MCF 10A (cell line): ENCODE data around the gene NFIA. TPM values are rescaled to one million over a fixed set of nuclear protein-coding genes. Genes with fewer than 3 reads are reported as not detected.

Source experiments
- BruUV-seq: library from RNA; stranded (reverse); fragments of 400-500 nt; replicated peaks from 2 replicates; lab custom pipeline; 2021; lab: Mats Ljungman, UMichigan
- CTCF ChIA-PET: fragments of 300-600 bp; sonication (Branson Sonifier 250); formaldehyde crosslinking; extraction: SDS; loops from one replicate; lab custom pipeline; 2021; ENCODE audit warnings: antibody characterized with exemption, inconsistent platforms; lab: Yijun Ruan, JAX
- POLR2A ChIA-PET: fragments of 300-600, 350-650 bp; sonication (Branson Sonifier 250); formaldehyde crosslinking; extraction: SDS; loops from one replicate; lab custom pipeline; 2020; ENCODE audit warnings: antibody characterized with exemption, inconsistent platforms; lab: Yijun Ruan, JAX
- DNase-seq: peaks from one replicate; pipeline ENCODE4 v3.0.0-alpha.2; 2018; ENCODE audit not compliant: unreplicated experiment
- H3K27ac Mint-ChIP-seq: one replicate; pipeline ENCODE4 v1.8.0; 2022; ENCODE audit warnings: mild to moderate bottlenecking, low read depth, mixed read lengths; ENCODE audit not compliant: unreplicated experiment
- H3K27me3 Mint-ChIP-seq: one replicate; pipeline ENCODE4 v1.8.0; 2022; ENCODE audit warnings: mixed read lengths; ENCODE audit not compliant: insufficient read depth, unreplicated experiment
- H3K36me3 Mint-ChIP-seq: one replicate; pipeline ENCODE4 v1.8.0; 2022; ENCODE audit warnings: mild to moderate bottlenecking, moderate library complexity, mixed read lengths; ENCODE audit not compliant: insufficient read depth, unreplicated experiment
- H3K4me1 Mint-ChIP-seq: one replicate; pipeline ENCODE4 v1.8.0; 2022; ENCODE audit warnings: mixed read lengths; ENCODE audit not compliant: insufficient read depth, unreplicated experiment
- H3K4me3 Mint-ChIP-seq: one replicate; pipeline ENCODE4 v1.8.0; 2022; ENCODE audit warnings: mild to moderate bottlenecking, moderate library complexity, mixed read lengths; ENCODE audit not compliant: unreplicated experiment
- H3K9me3 Mint-ChIP-seq: one replicate; pipeline ENCODE4 v1.8.0; 2022; ENCODE audit warnings: mixed read lengths; ENCODE audit not compliant: unreplicated experiment
- CTCF ChIP-seq: fragments of 200-600 bp; IDR thresholded peaks from one replicate; pipeline ENCODE4 v1.8.0; 2022; ENCODE audit warnings: antibody characterized with exemption, mild to moderate bottlenecking; ENCODE audit not compliant: unreplicated experiment
- intact Hi-C: fragments of 100-400 bp; cut with micrococcal nuclease; formaldehyde crosslinking; loops from 2 replicates; pipeline ENCODE4 v1.14.1; 2022
- total RNA-seq: library from RNA; stranded (reverse); gene quantifications from 2 replicates; pipeline ENCODE4 v1.2.3, GENCODE V29; 2022

NFIA gene
- total RNA-seq, 1 experiment from 2014 or later: 54.8 TPM

- Mint-ChIP-seq H3K4me1 (peaks cover 21% of the 10 kb centered on the region), H3K27me3 (no peaks in the 10 kb centered on the region), H3K27ac (no peak overlapping the region), H3K36me3 (no peaks in the 10 kb centered on the region), H3K4me3 (no peak overlapping the region), H3K9me3 (no peaks in the 10 kb centered on the region)
- BruUV-seq: no TSS peak
- intact Hi-C loops: no loop called here
- no peak for DNase-seq
- TF ChIP-seq CTCF: no peak
- CTCF ChIA-PET: interaction anchor here (0.6 to 1.3 kb wide), 5 partner anchors 34 to 137 kb away, joined by 3 read pairs; no protein-coding TSS in a partner anchor
- POLR2A ChIA-PET: interaction anchor here (0.8 to 2.1 kb wide), 3 partner anchors 8 to 18 kb away, joined by 3 to 7 read pairs (median 3); no protein-coding TSS in a partner anchor
These were observed 218.5 kb downstream of the NFIA start for GRCh38 chr1:61300899-61301298.

GRCh38 chr1:61301824-61302657 lies 219.7 kb downstream of the NFIA start:
- TF ChIP-seq CTCF: no peak
- H3K27me3 Mint-ChIP-seq: no peaks in the 10 kb centered on the region
- H3K4me3 Mint-ChIP-seq: no peak overlapping the region
- H3K9me3 Mint-ChIP-seq: no peaks in the 10 kb centered on the region
- intact Hi-C loops: no loop called here
- peak; percentile 59 for DNase-seq
- BruUV-seq: no TSS peak
- peak overlapping the region; percentile 82 for H3K27ac Mint-ChIP-seq
- H3K4me1 Mint-ChIP-seq: peaks cover 19% of the 10 kb centered on the region
- no peaks in the 10 kb centered on the region for H3K36me3 Mint-ChIP-seq
- POLR2A ChIA-PET: interaction anchor here (0.9 to 2.1 kb wide), 4 partner anchors 9 to 162 kb away, joined by 3 to 7 read pairs (median 3); no protein-coding TSS in a partner anchor
- CTCF ChIA-PET: interaction anchor here (0.6 to 1.3 kb wide), 3 partner anchors 17 to 43 kb away, joined by 3 read pairs; no protein-coding TSS in a partner anchor

- no peak for DNase-seq
- ChIA-PET POLR2A (interaction anchor here (0.5 to 1.5 kb wide), 4 partner anchors 15 to 176 kb away, joined by 3 to 5 read pairs (median 3); no protein-coding TSS in a partner anchor), CTCF (interaction anchor here (0.6 kb wide), 1 partner anchor 139 kb away, joined by 3 read pairs; no protein-coding TSS in a partner anchor)
- Mint-ChIP-seq H3K27me3 (no peaks in the 10 kb centered on the region), H3K36me3 (peaks cover 5% of the 10 kb centered on the region), H3K4me1 (no peaks in the 10 kb centered on the region), H3K27ac (no peak overlapping the region), H3K4me3 (no peak overlapping the region), H3K9me3 (no peaks in the 10 kb centered on the region)
- no TSS peak for BruUV-seq
- TF ChIP-seq CTCF: no peak
- intact Hi-C loops: no loop called here
These were observed 225.2 kb downstream of the NFIA start for GRCh38 chr1:61307422-61308142.

- no peaks in the 10 kb centered on the region for H3K4me1 Mint-ChIP-seq
- ChIA-PET CTCF (interaction anchor here (0.6 to 0.8 kb wide), 2 partner anchors 170 to 214 kb away, joined by 3 read pairs; no protein-coding TSS in a partner anchor), POLR2A (no interaction called here)
- H3K9me3 Mint-ChIP-seq: no peaks in the 10 kb centered on the region
- BruUV-seq: no TSS peak
- no peak for TF ChIP-seq CTCF
- peaks cover 11% of the 10 kb centered on the region for H3K36me3 Mint-ChIP-seq
- no peak overlapping the region for H3K4me3 Mint-ChIP-seq
- no peaks in the 10 kb centered on the region for H3K27me3 Mint-ChIP-seq
- DNase-seq: no peak
- no peak overlapping the region for H3K27ac Mint-ChIP-seq
- intact Hi-C loops: no loop called here
These were observed 227.7 kb downstream of the NFIA start for GRCh38 chr1:61310057-61310456.
